ENCODE measurements around the gene VWDE. TPM values are rescaled to one million over a fixed set of nuclear protein-coding genes. Genes with fewer than 3 reads are reported as not detected.

Gene VWDE
- polyA plus RNA-seq, 3 donors, result not detected

DNA sequence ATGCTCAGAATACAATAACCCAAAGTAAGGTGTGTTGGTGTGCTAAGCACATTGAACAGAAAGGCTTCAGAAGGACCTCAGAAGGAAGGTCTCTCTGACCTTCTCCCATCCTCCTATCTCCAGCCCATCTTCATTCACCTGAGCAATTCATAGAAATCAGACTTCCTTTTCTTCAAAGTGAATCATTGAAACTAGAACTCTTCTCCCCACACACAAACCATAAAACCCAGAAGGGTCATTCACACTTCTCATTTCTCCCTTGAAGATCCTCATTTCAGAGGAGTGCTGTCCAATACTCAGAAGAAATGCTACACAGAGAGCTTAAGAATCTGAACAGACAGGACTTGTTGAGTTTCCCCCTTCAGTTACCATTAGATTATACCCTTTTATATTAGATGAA is 89.5 kb downstream of the VWDE start:
- Histone ChIP-seq H4K20me1 (ENCODE audit: insufficient read depth, low read length) (no peaks in the 10 kb centered on the region), H3K36me3 (replicated peaks in 1 of 2; ENCODE audit: control insufficient read depth in 1 of 2, insufficient read depth in 2 of 2, low read length in 2 of 2) (no peaks in the 10 kb centered on the region), H3K27ac (ENCODE audit: low read depth in 1 of 2, low read length in 2 of 2) (no peak overlapping the region), H2AFZ (ENCODE audit: insufficient read depth, low read depth, low read length, poor library complexity, severe bottlenecking) (no peak overlapping the region), H3K9ac (ENCODE audit: insufficient read depth, low read length, poor library complexity, severe bottlenecking) (no peak overlapping the region), H3K9me3 (replicated peaks in 1 of 2; ENCODE audit: control insufficient read depth in 1 of 2, insufficient read depth in 1 of 2, low read length in 2 of 2) (no peaks in the 10 kb centered on the region), H3K4me2 (replicated peaks; ENCODE audit: extremely low read depth, low read length, poor library complexity, severe bottlenecking) (no peak overlapping the region), H3K4me3 (replicated peaks in 1 of 3; ENCODE audit: low read depth in 2 of 3, low read length in 3 of 3) (no peak overlapping the region), H3K27me3 (ENCODE audit: control insufficient read depth in 2 of 2, insufficient read depth in 2 of 2, low read length in 2 of 2) (no peaks in the 10 kb centered on the region), H3K4me1 (ENCODE audit: control insufficient read depth in 1 of 2, insufficient read depth in 2 of 2, low read length in 2 of 2) (no peaks in the 10 kb centered on the region), H3K79me2 (ENCODE audit: insufficient read depth, low read length) (no peaks in the 10 kb centered on the region)
- peaks cover 0 to 1% (median 0%) of the 10 kb centered on the region in 3 donors for H3K27me3 Mint-ChIP-seq (ENCODE audit: low read depth in 3 of 3)
- intact Hi-C loops (cut with micrococcal nuclease), result no loop called here
- peak overlapping the region in 1 of 7 donors; percentile 30 for H3K27ac Mint-ChIP-seq
- no peaks in the 10 kb centered on the region for H3K36me3 Mint-ChIP-seq
- peaks cover 3% of the 10 kb centered on the region for H3K4me1 Mint-ChIP-seq
- H3K9me3 Mint-ChIP-seq, result peaks cover 0 to 2% (median 1%) of the 10 kb centered on the region in 7 donors
- no peak overlapping the region for H3K4me3 Mint-ChIP-seq
- DNase-seq, result no peak
- TF ChIP-seq, protein P1, sequence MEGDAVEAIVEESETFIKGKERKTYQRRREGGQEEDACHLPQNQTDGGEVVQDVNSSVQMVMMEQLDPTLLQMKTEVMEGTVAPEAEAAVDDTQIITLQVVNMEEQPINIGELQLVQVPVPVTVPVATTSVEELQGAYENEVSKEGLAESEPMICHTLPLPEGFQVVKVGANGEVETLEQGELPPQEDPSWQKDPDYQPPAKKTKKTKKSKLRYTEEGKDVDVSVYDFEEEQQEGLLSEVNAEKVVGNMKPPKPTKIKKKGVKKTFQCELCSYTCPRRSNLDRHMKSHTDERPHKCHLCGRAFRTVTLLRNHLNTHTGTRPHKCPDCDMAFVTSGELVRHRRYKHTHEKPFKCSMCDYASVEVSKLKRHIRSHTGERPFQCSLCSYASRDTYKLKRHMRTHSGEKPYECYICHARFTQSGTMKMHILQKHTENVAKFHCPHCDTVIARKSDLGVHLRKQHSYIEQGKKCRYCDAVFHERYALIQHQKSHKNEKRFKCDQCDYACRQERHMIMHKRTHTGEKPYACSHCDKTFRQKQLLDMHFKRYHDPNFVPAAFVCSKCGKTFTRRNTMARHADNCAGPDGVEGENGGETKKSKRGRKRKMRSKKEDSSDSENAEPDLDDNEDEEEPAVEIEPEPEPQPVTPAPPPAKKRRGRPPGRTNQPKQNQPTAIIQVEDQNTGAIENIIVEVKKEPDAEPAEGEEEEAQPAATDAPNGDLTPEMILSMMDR (IDR thresholded peaks at IDR 0.05), result no peak

GRCh38 chr7:12305502-12305901 is 98.2 kb downstream of the VWDE start:
- DNase-seq, result no peak
- no peak overlapping the region for H3K9ac ChIP-seq (ENCODE audit: insufficient read depth, low read length, poor library complexity, severe bottlenecking)
- TF ChIP-seq, protein P1 (IDR thresholded peaks at IDR 0.05), result no peak
- H3K36me3 ChIP-seq (replicated peaks in 1 of 2; ENCODE audit: control insufficient read depth in 1 of 2, insufficient read depth in 2 of 2, low read length in 2 of 2), result no peaks in the 10 kb centered on the region
- no peak overlapping the region for H2AFZ ChIP-seq (ENCODE audit: insufficient read depth, low read depth, low read length, poor library complexity, severe bottlenecking)
- Mint-ChIP-seq H3K27ac (no peak overlapping the region), H3K4me1 (no peaks in the 10 kb centered on the region), H3K9me3 (peaks cover 0 to 12% (median 2%) of the 10 kb centered on the region in 7 donors), H3K27me3 (ENCODE audit: low read depth in 3 of 3) (peaks cover 0 to 4% (median 0%) of the 10 kb centered on the region in 3 donors), H3K36me3 (no peaks in the 10 kb centered on the region), H3K4me3 (no peak overlapping the region)
- H3K4me2 ChIP-seq (replicated peaks; ENCODE audit: extremely low read depth, low read length, poor library complexity, severe bottlenecking), result no peak overlapping the region
- H4K20me1 ChIP-seq (ENCODE audit: insufficient read depth, low read length), result no peaks in the 10 kb centered on the region
- H3K4me3 ChIP-seq (replicated peaks in 1 of 3; ENCODE audit: low read depth in 2 of 3, low read length in 3 of 3), result no peak overlapping the region
- H3K79me2 ChIP-seq (ENCODE audit: insufficient read depth, low read length), result no peaks in the 10 kb centered on the region
- H3K27ac ChIP-seq (ENCODE audit: low read depth in 1 of 2, low read length in 2 of 2), result no peak overlapping the region
- intact Hi-C loops (cut with micrococcal nuclease), result no loop called here
- H3K9me3 ChIP-seq (replicated peaks in 1 of 2; ENCODE audit: control insufficient read depth in 1 of 2, insufficient read depth in 1 of 2, low read length in 2 of 2), result no peaks in the 10 kb centered on the region
- H3K4me1 ChIP-seq (ENCODE audit: control insufficient read depth in 1 of 2, insufficient read depth in 2 of 2, low read length in 2 of 2), result no peaks in the 10 kb centered on the region
- no peaks in the 10 kb centered on the region for H3K27me3 ChIP-seq (ENCODE audit: control insufficient read depth in 2 of 2, insufficient read depth in 2 of 2, low read length in 2 of 2)
